GM12878 (cell line): ENCODE results near the gene CETP. TPM values are rescaled to one million over a fixed set of nuclear protein-coding genes. Genes with fewer than 3 reads are reported as not detected.
A peak's percentile ranks its signal among the peaks of the same experiment; 100 is the strongest.

Source experiments
- CHD1 ChIP-seq: IDR thresholded peaks from 2 replicates; pipeline ENCODE4 v1.6.1; 2012; ENCODE audit warnings: low read depth, low read length, improper control_type of control experiment
- FOS ChIP-seq: IDR thresholded peaks from 3 replicates; pipeline ENCODE4 v1.6.1; 2011; ENCODE audit warnings: borderline replicate concordance; ENCODE audit not compliant: insufficient read length; ENCODE audit errors: extremely low read depth
- GATAD2B ChIP-seq: fragments of 450-650 bp; conservative IDR thresholded peaks from 2 replicates; pipeline ENCODE4 v1.6.1; 2017; ENCODE audit warnings: low read depth, mild to moderate bottlenecking, moderate library complexity
- JUNB ChIP-seq: IDR thresholded peaks from 2 replicates; pipeline ENCODE4 v1.6.1; 2016; ENCODE audit warnings: antibody characterized with exemption, mild to moderate bottlenecking
- MEF2B ChIP-seq: fragments of 450-650 bp; IDR thresholded peaks from 2 replicates; pipeline ENCODE4 v1.6.1; 2018; ENCODE audit warnings: mild to moderate bottlenecking, moderate library complexity; ENCODE audit not compliant: partially characterized antibody, poor library complexity, severe bottlenecking
- NBN ChIP-seq: fragments of 450-650 bp; IDR thresholded peaks from 2 replicates; pipeline ENCODE4 v1.6.1; 2016
- PAX8 ChIP-seq: fragments of 450-650 bp; IDR thresholded peaks from 2 replicates; pipeline ENCODE4 v1.6.1; 2017; ENCODE audit warnings: mild to moderate bottlenecking, moderate library complexity
- POLR2A ChIP-seq: IDR thresholded peaks from 2 replicates; pipeline ENCODE4 v1.6.1; 2011; ENCODE audit warnings: low read depth, mild to moderate bottlenecking, low read length
- RAD21 ChIP-seq: IDR thresholded peaks from 2 replicates; pipeline ENCODE4 v1.6.1; 2011; ENCODE audit warnings: mild to moderate bottlenecking, low read depth, low read length, moderate library complexity; ENCODE audit not compliant: insufficient read depth
- SMARCA5 ChIP-seq: fragments of 450-650 bp; IDR thresholded peaks from 2 replicates; pipeline ENCODE4 v1.6.1; 2017; ENCODE audit warnings: mild to moderate bottlenecking
- SP1 ChIP-seq: IDR thresholded peaks from one replicate; pipeline ENCODE4 v1.6.1; 2011; ENCODE audit warnings: low read depth, low read length
- TARDBP ChIP-seq: IDR thresholded peaks from 2 replicates; pipeline ENCODE4 v1.6.1; 2016; ENCODE audit warnings: borderline replicate concordance
- ZBTB11 ChIP-seq: fragments of 450-650 bp; formaldehyde crosslinking; IDR thresholded peaks from 2 replicates; pipeline ENCODE4 v1.5.0; 2022; ENCODE audit warnings: mild to moderate bottlenecking, missing genetic modification characterization
- ZNF207 ChIP-seq: fragments of 450-650 bp; IDR thresholded peaks from 2 replicates; pipeline ENCODE4 v1.6.1; 2014; ENCODE audit warnings: antibody characterized with exemption, mild to moderate bottlenecking, borderline replicate concordance
- ZNF274 ChIP-seq: IDR thresholded peaks from one replicate; pipeline ENCODE4 v1.8.0; 2011; ENCODE audit not compliant: insufficient read length, insufficient read depth
- ZNF592 ChIP-seq: fragments of 450-650 bp; IDR thresholded peaks from 2 replicates; pipeline ENCODE4 v1.6.1; 2017; ENCODE audit warnings: mild to moderate bottlenecking, moderate library complexity
- ZZZ3 ChIP-seq: IDR thresholded peaks from 2 replicates; pipeline ENCODE4 v1.6.1; 2011; ENCODE audit warnings: low read depth; ENCODE audit not compliant: control insufficient read depth, insufficient read length
- polyA plus RNA-seq, 11 experiments: library from polyadenylated mRNA; depleted of rRNA in 4 of 11; unstranded in 6 of 11; stranded (reverse) in 5 of 11; fragments of >200 nt; fragmentation: Nextera tagmentation in 4 of 11; fragmentation: Illumina TruSeq in 1 of 11; extraction: Ambion mirVana in 4 of 11; extraction: Trizol in 1 of 11; gene quantifications; 1 replicate in 1 of 11; 2 replicates in 10 of 11; pipeline versions ENCODE4 v1.2.1 to v1.2.3, GENCODE V29; 2011 to 2016; ENCODE audit warnings: inconsistent platforms in 2 of 11, missing spikeins in 2 of 11, low read depth in 1 of 11
- total RNA-seq, 4 experiments: library from RNA; depleted of rRNA in 3 of 4; stranded (reverse); fragments of >200 nt in 3 of 4; fragmentation: Illumina TruSeq in 1 of 4; extraction: Trizol in 1 of 4; gene quantifications; 2 replicates each; pipeline versions ENCODE4 v1.2.1 to v1.2.3, GENCODE V29; 2013 to 2021
- TF ChIP-seq, protein P1 (sequence below): IDR thresholded peaks from 2 replicates; pipeline ENCODE4 v1.6.1; 2012; ENCODE audit warnings: low read length, inconsistent platforms
- TF ChIP-seq, protein P2 (sequence below): IDR thresholded peaks from 2 replicates; pipeline ENCODE4 v1.6.1; 2012; ENCODE audit warnings: low read depth, low read length, improper control_type of control experiment
- TF ChIP-seq, protein P3 (sequence below): IDR thresholded peaks from 2 replicates; pipeline ENCODE4 v1.6.1; 2011; ENCODE audit warnings: borderline replicate concordance, low read depth, mild to moderate bottlenecking, moderate library complexity, mixed read lengths, low read length; ENCODE audit not compliant: insufficient read depth; ENCODE audit errors: extremely low read length

CETP gene
- total and polyA plus RNA-seq, 10 of the 15 experiments (the other 5 are each of a cell fraction or from before 2014, with no cell fraction given): 1.2 to 6.4 (median 2.1) TPM

- TF ChIP-seq, protein P1, sequence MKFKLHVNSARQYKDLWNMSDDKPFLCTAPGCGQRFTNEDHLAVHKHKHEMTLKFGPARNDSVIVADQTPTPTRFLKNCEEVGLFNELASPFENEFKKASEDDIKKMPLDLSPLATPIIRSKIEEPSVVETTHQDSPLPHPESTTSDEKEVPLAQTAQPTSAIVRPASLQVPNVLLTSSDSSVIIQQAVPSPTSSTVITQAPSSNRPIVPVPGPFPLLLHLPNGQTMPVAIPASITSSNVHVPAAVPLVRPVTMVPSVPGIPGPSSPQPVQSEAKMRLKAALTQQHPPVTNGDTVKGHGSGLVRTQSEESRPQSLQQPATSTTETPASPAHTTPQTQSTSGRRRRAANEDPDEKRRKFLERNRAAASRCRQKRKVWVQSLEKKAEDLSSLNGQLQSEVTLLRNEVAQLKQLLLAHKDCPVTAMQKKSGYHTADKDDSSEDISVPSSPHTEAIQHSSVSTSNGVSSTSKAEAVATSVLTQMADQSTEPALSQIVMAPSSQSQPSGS: peak; percentile 53
- TF ChIP-seq FOS: no peak
- no peak for TF ChIP-seq ZNF592
- TF ChIP-seq, protein P2, sequence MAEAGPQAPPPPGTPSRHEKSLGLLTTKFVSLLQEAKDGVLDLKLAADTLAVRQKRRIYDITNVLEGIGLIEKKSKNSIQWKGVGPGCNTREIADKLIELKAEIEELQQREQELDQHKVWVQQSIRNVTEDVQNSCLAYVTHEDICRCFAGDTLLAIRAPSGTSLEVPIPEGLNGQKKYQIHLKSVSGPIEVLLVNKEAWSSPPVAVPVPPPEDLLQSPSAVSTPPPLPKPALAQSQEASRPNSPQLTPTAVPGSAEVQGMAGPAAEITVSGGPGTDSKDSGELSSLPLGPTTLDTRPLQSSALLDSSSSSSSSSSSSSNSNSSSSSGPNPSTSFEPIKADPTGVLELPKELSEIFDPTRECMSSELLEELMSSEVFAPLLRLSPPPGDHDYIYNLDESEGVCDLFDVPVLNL: no peak
- TF ChIP-seq, protein P3, sequence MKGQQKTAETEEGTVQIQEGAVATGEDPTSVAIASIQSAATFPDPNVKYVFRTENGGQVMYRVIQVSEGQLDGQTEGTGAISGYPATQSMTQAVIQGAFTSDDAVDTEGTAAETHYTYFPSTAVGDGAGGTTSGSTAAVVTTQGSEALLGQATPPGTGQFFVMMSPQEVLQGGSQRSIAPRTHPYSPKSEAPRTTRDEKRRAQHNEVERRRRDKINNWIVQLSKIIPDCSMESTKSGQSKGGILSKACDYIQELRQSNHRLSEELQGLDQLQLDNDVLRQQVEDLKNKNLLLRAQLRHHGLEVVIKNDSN: no peak
- no peak for TF ChIP-seq PAX8
- TF ChIP-seq NBN: no peak
- no peak for TF ChIP-seq ZZZ3
- peak; percentile 11 for TF ChIP-seq MEF2B
- TF ChIP-seq ZNF207: no peak; the same call in 1 of the 2 replicates
- TF ChIP-seq SMARCA5: 0 out of 2 replicates have a peak, but pooled peaks have one; percentile 15
- peak; percentile 41 for TF ChIP-seq JUNB
- no peak for TF ChIP-seq ZNF274
- no peak for TF ChIP-seq TARDBP
- no peak for TF ChIP-seq CHD1
- no peak for TF ChIP-seq ZBTB11 (CRISPR knock-in tag)
- no peak for TF ChIP-seq RAD21
- TF ChIP-seq SP1: no peak
- TF ChIP-seq GATAD2B: 0 out of 2 replicates have a peak, but pooled peaks have one; percentile 18
- peak; percentile 56 for TF ChIP-seq POLR2A
Observed at GRCh38 chr16:56938664-56939513, 22.9 kb upstream of the CETP start (continued).
